ENCODE results near the gene OSBPL10. TPM values are rescaled to one million over a fixed set of nuclear protein-coding genes. Genes with fewer than 3 reads are reported as not detected.

The OSBPL10 gene
- total and polyA plus RNA-seq, 7 donors = 2.3 to 77.7 (median 8.5) TPM

- no peaks in the 10 kb centered on the region for H3K9me3 ChIP-seq
- intact Hi-C loops (cut with DNase I) = loop anchor here (10.0 kb wide), 2 partner anchors 213 to 993 kb away; no protein-coding TSS in a partner anchor
- 90 to 93% methylated on average over 8 of the region's 8 CpGs for WGBS, 2 donors
These were observed 213.1 kb downstream of the OSBPL10 start for GRCh38 chr3:31767920-31768319.

GRCh38 chr3:31766669-31767068, 214.4 kb downstream of the OSBPL10 start:
- peaks cover 0 to 7% (median 0%) of the 10 kb centered on the region in 4 donors for H3K4me1 ChIP-seq
- no peak overlapping the region for H3K27ac ChIP-seq
- DNase-seq = no peak
- no peaks in the 10 kb centered on the region for H3K9me3 ChIP-seq
- intact Hi-C loops (cut with DNase I) = loop anchor here (10.0 kb wide), 2 partner anchors 212 to 992 kb away; no protein-coding TSS in a partner anchor
- H3K4me3 ChIP-seq = no peak overlapping the region
- TF ChIP-seq POLR2AphosphoS5 (IDR thresholded peaks at IDR 0.05) (no peak), POLR2A (IDR thresholded peaks at IDR 0.05) (no peak), CTCF (IDR thresholded peaks at IDR 0.05) (no peak), EP300 (IDR thresholded peaks at IDR 0.05) (no peak)
- no peaks in the 10 kb centered on the region for H3K27me3 ChIP-seq
- no peaks in the 10 kb centered on the region for H3K36me3 ChIP-seq

More at GRCh38 chr3:31767920-31768319, 213.1 kb downstream of the OSBPL10 start:
- no peak overlapping the region for H3K27ac ChIP-seq
- no peak for DNase-seq
- TF ChIP-seq POLR2A (IDR thresholded peaks at IDR 0.05) (no peak), EP300 (IDR thresholded peaks at IDR 0.05) (no peak), CTCF (IDR thresholded peaks at IDR 0.05) (no peak), POLR2AphosphoS5 (IDR thresholded peaks at IDR 0.05) (no peak)
- peaks cover 0 to 7% (median 0%) of the 10 kb centered on the region in 4 donors for H3K4me1 ChIP-seq
- no peak overlapping the region for H3K4me3 ChIP-seq
- H3K36me3 ChIP-seq = no peaks in the 10 kb centered on the region
- H3K27me3 ChIP-seq = no peaks in the 10 kb centered on the region

GRCh38 chr3:31765871-31766270, 215.2 kb downstream of the OSBPL10 start:
- no peak for DNase-seq
- intact Hi-C loops (cut with DNase I) = loop anchor here (10.0 kb wide), 2 partner anchors 211 to 991 kb away; no protein-coding TSS in a partner anchor
- WGBS, 2 donors = 68 to 87% methylated on average over 4 of the region's 4 CpGs
- H3K27me3 ChIP-seq = no peaks in the 10 kb centered on the region
- H3K4me3 ChIP-seq = no peak overlapping the region
- H3K9me3 ChIP-seq = no peaks in the 10 kb centered on the region
- no peak for TF ChIP-seq CTCF (IDR thresholded peaks at IDR 0.05)
- H3K27ac ChIP-seq = no peak overlapping the region
- no peaks in the 10 kb centered on the region for H3K36me3 ChIP-seq
- H3K4me1 ChIP-seq = peaks cover 0 to 7% (median 0%) of the 10 kb centered on the region in 4 donors

GRCh38 chr3:31763731-31764130, 217.3 kb downstream of the OSBPL10 start:
- Histone ChIP-seq H3K27ac (no peak overlapping the region), H3K9me3 (no peaks in the 10 kb centered on the region), H3K36me3 (no peaks in the 10 kb centered on the region), H3K4me3 (no peak overlapping the region), H3K27me3 (no peaks in the 10 kb centered on the region), H3K4me1 (peaks cover 0 to 3% (median 0%) of the 10 kb centered on the region in 4 donors)
- TF ChIP-seq CTCF (IDR thresholded peaks at IDR 0.05) = no peak
- TF ChIP-seq EP300 (IDR thresholded peaks at IDR 0.05) = no peak
- TF ChIP-seq POLR2AphosphoS5 (IDR thresholded peaks at IDR 0.05) = no peak
- no peak for TF ChIP-seq POLR2A (IDR thresholded peaks at IDR 0.05)
- no peak for DNase-seq
- 63 to 85% methylated on average over 3 of the region's 3 CpGs for WGBS, 2 donors
- intact Hi-C loops (cut with DNase I) = loop anchor here (10.0 kb wide), 2 partner anchors 209 to 989 kb away; no protein-coding TSS in a partner anchor

GRCh38 chr3:31762888-31763351, 218.1 kb downstream of the OSBPL10 start:
- 88% methylated on average over 5 of the region's 5 CpGs for WGBS, 2 donors
- Histone ChIP-seq H3K4me3 (no peak overlapping the region), H3K27me3 (no peaks in the 10 kb centered on the region), H3K9me3 (no peaks in the 10 kb centered on the region), H3K27ac (no peak overlapping the region), H3K36me3 (no peaks in the 10 kb centered on the region), H3K4me1 (no peaks in the 10 kb centered on the region)
- TF ChIP-seq POLR2A (IDR thresholded peaks at IDR 0.05) (no peak), CTCF (IDR thresholded peaks at IDR 0.05) (no peak), EP300 (IDR thresholded peaks at IDR 0.05) (no peak), POLR2AphosphoS5 (IDR thresholded peaks at IDR 0.05) (no peak)
- intact Hi-C loops (cut with DNase I) = loop anchor here (10.0 kb wide), 2 partner anchors 208 to 988 kb away; no protein-coding TSS in a partner anchor
- DNase-seq = no peak
